Naive thymus-derived CD4-positive, alpha-beta T cell (primary cell): Measurements from ENCODE around the gene HLTF. TPM values are rescaled to one million over a fixed set of nuclear protein-coding genes. Genes with fewer than 3 reads are reported as not detected.

ENCODE experiments used
- ATAC-seq: fragments of 150-1000 bp; cut with Tn5 transposase; 2 replicates; pipeline ENCODE4 v1.10.0; 2021; ENCODE audit warnings: mild to moderate bottlenecking, moderate library complexity
- CTCF ChIA-PET: fragments of 350-600 bp; sonication (Branson Sonifier 250); formaldehyde crosslinking; loops from one replicate; lab custom pipeline; 2021; ENCODE audit warnings: antibody characterized with exemption; lab: Charles Lee
- POLR2A ChIA-PET: fragments of 350-600 bp; sonication (Branson Sonifier 250); formaldehyde crosslinking; loops from one replicate; lab custom pipeline; 2021; ENCODE audit warnings: antibody characterized with exemption, inconsistent platforms; lab: Charles Lee
- DNase-seq, 9 donors: peaks; one replicate each; pipeline versions ENCODE4 v3.0.0 to v3.0.0-alpha.2; 2020 to 2022; ENCODE audit warnings: mixed read lengths in 1 of 9
- H3K27ac ChIP-seq: one replicate; pipeline ENCODE4 v1.7.0; 2013; ENCODE audit warnings: mild to moderate bottlenecking, low read depth, low read length, moderate library complexity
- H3K27me3 ChIP-seq, 2 donors: one replicate each; pipeline ENCODE4 v1.7.0; 2013; ENCODE audit warnings: low read length in 2 of 2, mild to moderate bottlenecking in 2 of 2, moderate library complexity in 2 of 2; ENCODE audit not compliant: control insufficient read depth in 2 of 2, insufficient read depth in 2 of 2
- H3K36me3 ChIP-seq, 3 experiments: 1 replicate in 2 of 3; 2 replicates in 1 of 3; pipeline ENCODE4 v1.7.0; 2013; ENCODE audit warnings: low read length in 3 of 3, mild to moderate bottlenecking in 3 of 3, moderate library complexity in 1 of 3; ENCODE audit not compliant: insufficient read depth in 3 of 3, control insufficient read depth in 2 of 3
- H3K4me1 ChIP-seq, 2 donors: one replicate each; pipeline ENCODE4 v1.7.0; 2013; ENCODE audit warnings: low read length in 2 of 2, mild to moderate bottlenecking in 2 of 2, moderate library complexity in 1 of 2; ENCODE audit not compliant: control insufficient read depth in 2 of 2, insufficient read depth in 2 of 2
- H3K4me3 ChIP-seq: 2 replicates; pipeline ENCODE4 v1.7.0; 2013; ENCODE audit warnings: mild to moderate bottlenecking, low read length
- H3K9me3 ChIP-seq, 3 experiments: 1 replicate in 2 of 3; 2 replicates in 1 of 3; pipeline ENCODE4 v1.7.0; 2013; ENCODE audit warnings: low read length in 3 of 3; ENCODE audit not compliant: control insufficient read depth in 2 of 3
- H3K27ac Mint-ChIP-seq, 9 donors: one replicate each; pipeline ENCODE4 v1.8.0; 2020 to 2022; ENCODE audit warnings: mixed read lengths in 9 of 9, mild to moderate bottlenecking in 8 of 9, moderate library complexity in 5 of 9, inconsistent platforms in 2 of 9
- H3K27me3 Mint-ChIP-seq, 5 donors: one replicate each; pipeline ENCODE4 v1.8.0; 2021 to 2022; ENCODE audit warnings: mixed read lengths in 5 of 5, mild to moderate bottlenecking in 1 of 5
- H3K36me3 Mint-ChIP-seq, 5 donors: one replicate each; pipeline ENCODE4 v1.8.0; 2020 to 2022; ENCODE audit warnings: mixed read lengths in 5 of 5, mild to moderate bottlenecking in 3 of 5, inconsistent platforms in 1 of 5
- H3K4me1 Mint-ChIP-seq, 7 donors: one replicate each; pipeline ENCODE4 v1.8.0; 2020 to 2022; ENCODE audit warnings: mixed read lengths in 7 of 7, mild to moderate bottlenecking in 3 of 7, inconsistent platforms in 1 of 7
- H3K4me3 Mint-ChIP-seq, 10 donors: one replicate each; pipeline ENCODE4 v1.8.0; 2020 to 2022; ENCODE audit warnings: mild to moderate bottlenecking in 10 of 10, mixed read lengths in 10 of 10, moderate library complexity in 6 of 10, inconsistent platforms in 2 of 10
- H3K9me3 Mint-ChIP-seq, 11 donors: one replicate each; pipeline ENCODE4 v1.8.0; 2020 to 2022; ENCODE audit warnings: mixed read lengths in 11 of 11, mild to moderate bottlenecking in 4 of 11, inconsistent platforms in 1 of 11, moderate library complexity in 1 of 11
- intact Hi-C, 2 donors: fragments of 100-400 bp; cut with micrococcal nuclease; formaldehyde crosslinking; loops; one replicate each; pipeline ENCODE4 v1.15.1; 2023
- polyA plus RNA-seq, 2 donors: library from polyadenylated mRNA; unstranded; fragments of 300-500 nt; fragmentation: Illumina TruSeq; gene quantifications; one replicate each; pipeline ENCODE4 v1.2.3, GENCODE V29; 2021
- total RNA-seq, 6 experiments: library from RNA in 5 of 6; stranded (reverse) in 5 of 6; gene quantifications; 1 replicate in 5 of 6; 2 replicates in 1 of 6; pipeline ENCODE4 v1.2.3 and lab custom pipeline; 2021 to 2026

Gene HLTF
- total and polyA plus RNA-seq, 7 experiments from 2014 or later = 9.1 to 26.5 (median 18.5) TPM

- ATAC-seq (no peak), DNase-seq (no peak)
- ChIA-PET CTCF (no interaction called here), POLR2A (no interaction called here)
- H3K4me1 ChIP-seq = peaks cover 4 to 7% of the 10 kb centered on the region in 2 donors
- no peak overlapping the region for H3K4me3 ChIP-seq
- no peaks in the 10 kb centered on the region for H3K9me3 ChIP-seq
- H3K4me1 Mint-ChIP-seq = peaks cover 0 to 9% (median 6%) of the 10 kb centered on the region in 7 donors
- H3K27me3 ChIP-seq = no peaks in the 10 kb centered on the region
- H3K27ac Mint-ChIP-seq = no peak overlapping the region
- intact Hi-C loops = no loop called here
- H3K27ac ChIP-seq = no peak overlapping the region
- no peaks in the 10 kb centered on the region for H3K27me3 Mint-ChIP-seq
- no peaks in the 10 kb centered on the region for H3K36me3 ChIP-seq
- no peak overlapping the region for H3K4me3 Mint-ChIP-seq
- peaks cover 0 to 1% (median 0%) of the 10 kb centered on the region in 11 donors for H3K9me3 Mint-ChIP-seq
- H3K36me3 Mint-ChIP-seq = peaks cover 0 to 2% (median 0%) of the 10 kb centered on the region in 5 donors
Observed at GRCh38 chr3:149090461-149090860, 4.1 kb upstream of the HLTF start.

DNA sequence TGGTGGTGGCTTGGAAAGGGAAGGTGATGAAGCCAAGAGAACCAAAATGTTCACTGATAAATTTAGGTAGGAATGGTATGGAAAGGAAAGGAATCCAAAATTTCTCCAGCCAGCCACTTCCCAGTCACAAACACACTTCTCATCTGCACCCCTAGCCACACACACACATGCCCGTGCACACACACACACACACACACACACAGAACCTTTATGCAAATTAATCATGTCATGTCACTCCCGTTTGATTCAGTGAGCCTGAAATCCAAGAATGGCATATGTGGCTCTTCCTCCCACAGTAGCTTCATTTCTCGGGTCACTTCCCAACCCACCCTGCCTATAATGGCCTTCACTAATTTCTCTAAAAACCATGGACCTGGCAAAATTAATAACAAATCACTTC, 3.1 kb upstream of the HLTF start:
- Mint-ChIP-seq H3K4me1 (peaks cover 7 to 17% (median 14%) of the 10 kb centered on the region in 7 donors), H3K36me3 (peaks cover 0 to 3% (median 0%) of the 10 kb centered on the region in 5 donors), H3K27ac (peak overlapping the region in 1 of 9 donors; percentile 14), H3K27me3 (no peaks in the 10 kb centered on the region), H3K4me3 (no peak overlapping the region), H3K9me3 (peaks cover 0 to 1% (median 0%) of the 10 kb centered on the region in 11 donors)
- POLR2A ChIA-PET = no interaction called here
- Histone ChIP-seq H3K36me3 (no peaks in the 10 kb centered on the region), H3K27ac (no peak overlapping the region), H3K27me3 (no peaks in the 10 kb centered on the region), H3K4me3 (no peak overlapping the region), H3K4me1 (peaks cover 4 to 16% of the 10 kb centered on the region in 2 donors), H3K9me3 (no peaks in the 10 kb centered on the region)
- intact Hi-C loops = loop anchor here (5.0 to 10.0 kb wide), 4 partner anchors 37 to 1673 kb away; partner anchors contain the start of genes RNF13 (in 1 of the 2) and SIAH2 (in 1 of the 2)
- ATAC-seq (no peak), DNase-seq (no peak)
- CTCF ChIA-PET = no interaction called here

GRCh38 chr3:149087208-149087607, 875 bp upstream of the HLTF start:
- Mint-ChIP-seq H3K27me3 (no peaks in the 10 kb centered on the region), H3K4me3 (peak overlapping the region in 5 of 10 donors; percentile 84 to 100 (median 97)), H3K9me3 (peaks cover 0 to 1% (median 0%) of the 10 kb centered on the region in 11 donors), H3K27ac (peak overlapping the region in 1 of 9 donors; percentile 78), H3K4me1 (peaks cover 8 to 28% (median 19%) of the 10 kb centered on the region in 7 donors), H3K36me3 (peaks cover 0 to 7% (median 3%) of the 10 kb centered on the region in 5 donors)
- no peak for ATAC-seq
- intact Hi-C loops = loop anchor here (2.0 to 10.0 kb wide), 6 partner anchors 35 to 1675 kb away; partner anchors contain the start of genes RNF13 (in 2 of the 2) and SIAH2 (in 1 of the 2)
- Histone ChIP-seq H3K27me3 (no peaks in the 10 kb centered on the region), H3K27ac (no peak overlapping the region), H3K9me3 (no peaks in the 10 kb centered on the region), H3K36me3 (no peaks in the 10 kb centered on the region), H3K4me3 (no peak overlapping the region), H3K4me1 (peaks cover 4 to 18% of the 10 kb centered on the region in 2 donors)
- ChIA-PET CTCF (interaction anchor here (0.6 kb wide), 1 partner anchor 10 kb away, joined by 3 read pairs; no protein-coding TSS in a partner anchor), POLR2A (interaction anchor here (1.7 kb wide), 1 partner anchor 95 kb away, joined by 4 read pairs; no protein-coding TSS in a partner anchor)
- no peak for DNase-seq

DNA sequence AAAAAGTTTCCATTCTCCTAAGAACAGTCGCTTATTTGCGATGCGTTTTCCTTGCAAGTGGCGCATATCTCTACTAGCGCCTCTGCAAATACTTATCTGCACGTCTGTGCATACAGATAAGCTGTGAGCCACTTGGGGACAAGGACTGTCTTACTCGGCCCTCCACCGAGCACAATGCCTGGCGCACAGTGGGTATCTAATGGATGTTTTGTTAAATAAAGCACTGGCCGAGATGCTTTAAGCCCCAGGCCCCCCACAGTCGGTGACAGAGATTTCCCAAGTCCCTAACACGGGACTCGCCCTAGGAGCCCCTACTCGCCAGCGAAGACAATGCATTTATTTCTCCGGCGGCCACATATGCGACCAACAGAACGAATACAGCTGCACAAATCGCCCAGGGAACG, 503 bp downstream of the HLTF start:
- DNase-seq (peak in 5 of 9 donors; percentile 9 to 46 (median 38)), ATAC-seq (peak; percentile 54)
- CTCF ChIA-PET = interaction anchor here (0.7 kb wide), 1 partner anchor 33 kb away, joined by 3 read pairs; no protein-coding TSS in a partner anchor
- peaks cover 0 to 9% (median 3%) of the 10 kb centered on the region in 5 donors for H3K36me3 Mint-ChIP-seq
- H3K9me3 Mint-ChIP-seq = peaks cover 0 to 1% (median 0%) of the 10 kb centered on the region in 11 donors
- Histone ChIP-seq H3K27me3 (no peaks in the 10 kb centered on the region), H3K36me3 (no peaks in the 10 kb centered on the region), H3K9me3 (no peaks in the 10 kb centered on the region), H3K4me3 (peak overlapping the region; percentile 97), H3K4me1 (peaks cover 4 to 18% of the 10 kb centered on the region in 2 donors), H3K27ac (peak overlapping the region; percentile 64)
- POLR2A ChIA-PET = interaction anchor here (0.6 to 1.7 kb wide), 2 partner anchors 83 to 94 kb away, joined by 3 to 4 read pairs; no protein-coding TSS in a partner anchor
- H3K4me3 Mint-ChIP-seq = peak overlapping the region; percentile 84 to 100 (median 97)
- no peaks in the 10 kb centered on the region for H3K27me3 Mint-ChIP-seq
- peak overlapping the region; percentile 54 to 95 (median 86) for H3K27ac Mint-ChIP-seq
- intact Hi-C loops = loop anchor here (1.0 to 10.0 kb wide), 12 partner anchors 34 to 1676 kb away; partner anchors contain the start of genes GYG1 (in 2 of the 2), HPS3 (in 2 of the 2), RNF13 (in 2 of the 2) and COMMD2 (in 1 of the 2)
- peaks cover 15 to 29% (median 22%) of the 10 kb centered on the region in 7 donors for H3K4me1 Mint-ChIP-seq

GRCh38 chr3:149081772-149082171, 4.6 kb downstream of the HLTF start:
- H3K4me1 Mint-ChIP-seq = peaks cover 17 to 39% (median 26%) of the 10 kb centered on the region in 7 donors
- DNase-seq (no peak), ATAC-seq (no peak)
- H3K4me3 Mint-ChIP-seq = no peak overlapping the region
- Histone ChIP-seq H3K9me3 (no peaks in the 10 kb centered on the region), H3K36me3 (peaks cover 0 to 9% (median 0%) of the 10 kb centered on the region in 3 experiments), H3K4me1 (peaks cover 2 to 15% of the 10 kb centered on the region in 2 donors), H3K27ac (no peak overlapping the region), H3K4me3 (no peak overlapping the region), H3K27me3 (no peaks in the 10 kb centered on the region)
- H3K27ac Mint-ChIP-seq = no peak overlapping the region
- ChIA-PET CTCF (no interaction called here), POLR2A (no interaction called here)
- H3K9me3 Mint-ChIP-seq = peaks cover 0 to 1% (median 0%) of the 10 kb centered on the region in 11 donors
- no peaks in the 10 kb centered on the region for H3K27me3 Mint-ChIP-seq
- intact Hi-C loops = loop anchor here (2.0 to 10.0 kb wide), 2 partner anchors 17 to 127 kb away; no protein-coding TSS in a partner anchor
- H3K36me3 Mint-ChIP-seq = peaks cover 3 to 21% (median 5%) of the 10 kb centered on the region in 5 donors

DNA sequence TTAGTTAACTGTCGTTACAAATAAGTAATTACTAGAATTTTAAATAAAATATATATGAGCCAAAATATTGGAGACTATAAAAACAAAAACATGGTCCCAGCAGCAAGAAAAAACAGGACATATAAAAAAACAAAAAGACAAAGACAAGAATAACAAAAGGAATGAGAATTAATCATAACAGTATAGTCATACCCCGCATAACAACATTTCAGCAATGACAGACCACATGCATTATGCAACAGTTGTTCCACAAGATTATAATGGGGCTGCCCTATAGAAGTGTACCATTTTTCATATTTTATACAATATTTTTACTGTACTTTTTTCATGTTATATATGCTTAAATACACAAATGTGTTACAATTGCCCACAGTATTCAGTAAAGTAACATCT, 5.6 kb downstream of the HLTF start:
- no peak for DNase-seq
- no peaks in the 10 kb centered on the region for H3K9me3 Mint-ChIP-seq
- intact Hi-C loops = loop anchor here (2.0 to 10.0 kb wide), 2 partner anchors 16 to 126 kb away; no protein-coding TSS in a partner anchor
- no peak overlapping the region for H3K4me3 ChIP-seq
- H3K27ac ChIP-seq = no peak overlapping the region
- H3K36me3 Mint-ChIP-seq = peaks cover 3 to 21% (median 5%) of the 10 kb centered on the region in 5 donors
- H3K27me3 Mint-ChIP-seq = no peaks in the 10 kb centered on the region
- H3K4me1 ChIP-seq = peaks cover 0 to 13% of the 10 kb centered on the region in 2 donors
- peaks cover 0 to 9% (median 0%) of the 10 kb centered on the region in 3 experiments for H3K36me3 ChIP-seq
- H3K4me3 Mint-ChIP-seq = no peak overlapping the region
- ChIA-PET POLR2A (no interaction called here), CTCF (no interaction called here)
- no peaks in the 10 kb centered on the region for H3K9me3 ChIP-seq
- H3K27ac Mint-ChIP-seq = no peak overlapping the region
- peaks cover 14 to 33% (median 24%) of the 10 kb centered on the region in 7 donors for H3K4me1 Mint-ChIP-seq
- ATAC-seq = no peak
- no peaks in the 10 kb centered on the region for H3K27me3 ChIP-seq
